Thymus (tissue), 11 donors: ENCODE results near the gene KATNB1. TPM values are rescaled to one million over a fixed set of nuclear protein-coding genes. Genes with fewer than 3 reads are reported as not detected.

Experiments
- DNase-seq, 9 donors: peaks; one replicate each; pipeline ENCODE4 v3.0.0-alpha.2; 2013; ENCODE audit warnings: low spot score in 9 of 9, low read depth in 6 of 9, missing footprints in 1 of 9
- H3K27ac ChIP-seq, 2 donors: one replicate each; pipeline ENCODE4 v1.5.1; 2013; ENCODE audit warnings: control low read depth in 1 of 2, low read depth in 1 of 2, low read length in 1 of 2, mild to moderate bottlenecking in 1 of 2, moderate library complexity in 1 of 2
- H3K27me3 ChIP-seq, 2 donors: one replicate each; pipeline ENCODE4 v1.5.1; 2013; ENCODE audit warnings: low read length in 1 of 2; ENCODE audit not compliant: control insufficient read depth in 2 of 2, insufficient read depth in 1 of 2
- H3K36me3 ChIP-seq, 2 donors: one replicate each; pipeline ENCODE4 v1.5.1; 2013; ENCODE audit warnings: low read length in 1 of 2, mild to moderate bottlenecking in 1 of 2, moderate library complexity in 1 of 2; ENCODE audit not compliant: control insufficient read depth in 2 of 2, insufficient read depth in 2 of 2
- H3K4me1 ChIP-seq, 2 donors: one replicate each; pipeline ENCODE4 v1.5.1; 2013; ENCODE audit warnings: low read length in 2 of 2; ENCODE audit not compliant: control insufficient read depth in 2 of 2, insufficient read depth in 2 of 2
- H3K4me3 ChIP-seq, 2 donors: one replicate each; pipeline ENCODE4 v1.5.1; 2013; ENCODE audit warnings: low read length in 2 of 2, control low read depth in 1 of 2, mild to moderate bottlenecking in 1 of 2
- H3K9me3 ChIP-seq, 2 donors: one replicate each; pipeline ENCODE4 v1.5.1; 2013; ENCODE audit warnings: low read length in 1 of 2, mild to moderate bottlenecking in 1 of 2; ENCODE audit not compliant: control insufficient read depth in 2 of 2, insufficient read depth in 1 of 2
- WGBS: extraction: QIAGEN DNeasy Blood & Tissue Kit; methylation state at CpG from one replicate; pipeline ENCODE4 v1.1.7; 2013; 5-methylcytosine and 5-hydroxymethylcytosine counted together
- polyA plus RNA-seq: library from polyadenylated mRNA; stranded (reverse); fragments of 200-250 nt; gene quantifications from one replicate; pipeline ENCODE4 v1.2.3, GENCODE V29; 2013
- total RNA-seq: library from RNA; stranded (reverse); fragments of 120-200 nt; gene quantifications from one replicate; pipeline ENCODE4 v1.2.4, GENCODE V29; 2013
- donor health status: healthy.

Gene KATNB1
- total and polyA plus RNA-seq, 2 donors, result 13.3 to 15.1 TPM

GRCh38 chr16:57766714-57767348 is 31.3 kb downstream of the KATNB1 start:
- Histone ChIP-seq H3K4me3 (no peak overlapping the region), H3K27me3 (no peaks in the 10 kb centered on the region), H3K9me3 (no peaks in the 10 kb centered on the region), H3K36me3 (no peaks in the 10 kb centered on the region), H3K27ac (no peak overlapping the region), H3K4me1 (no peaks in the 10 kb centered on the region)
- no peak for DNase-seq
- 96% methylated on average over 15 of the region's 15 CpGs for WGBS

DNA sequence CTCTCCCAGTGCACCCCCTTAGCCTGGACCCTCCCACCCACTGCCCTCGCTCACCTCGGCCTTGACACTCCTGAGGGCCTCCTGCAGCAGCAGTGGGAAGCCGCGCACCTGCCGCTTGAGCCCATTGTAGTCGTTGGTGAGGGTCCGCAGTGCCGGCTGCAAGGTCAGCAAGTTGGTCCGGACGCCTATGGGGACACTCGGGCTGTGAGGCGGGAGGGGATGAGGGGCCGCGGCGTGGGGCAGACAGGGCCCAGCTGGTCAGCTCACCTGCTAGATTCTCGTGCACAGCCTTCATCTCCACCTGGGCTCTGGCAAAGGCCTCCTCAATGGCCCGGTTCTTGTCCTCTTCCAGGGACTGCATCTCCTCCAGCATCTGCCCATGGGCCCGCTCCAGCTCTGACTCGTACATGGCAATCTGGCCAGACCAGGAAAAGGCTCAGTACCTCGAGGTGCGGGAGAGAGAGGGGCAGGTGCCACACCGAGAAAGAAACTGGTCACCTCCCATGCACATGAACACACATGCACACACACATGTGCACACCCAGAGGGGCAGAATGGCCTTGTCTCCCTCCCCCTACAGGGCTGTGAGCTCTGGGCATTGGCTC is 34.1 kb downstream of the KATNB1 start:
- no peaks in the 10 kb centered on the region for H3K9me3 ChIP-seq
- peaks cover 0 to 3% of the 10 kb centered on the region in 2 donors for H3K4me1 ChIP-seq
- 96% methylated on average over 22 of the region's 22 CpGs for WGBS
- no peaks in the 10 kb centered on the region for H3K27me3 ChIP-seq
- no peak for DNase-seq
- no peak overlapping the region for H3K27ac ChIP-seq
- no peak overlapping the region for H3K4me3 ChIP-seq
- H3K36me3 ChIP-seq, result no peaks in the 10 kb centered on the region

GRCh38 chr16:57770361-57770760 is 34.8 kb downstream of the KATNB1 start:
- H3K4me1 ChIP-seq, result peaks cover 0 to 3% of the 10 kb centered on the region in 2 donors
- no peak overlapping the region for H3K27ac ChIP-seq
- H3K27me3 ChIP-seq, result no peaks in the 10 kb centered on the region
- no peaks in the 10 kb centered on the region for H3K36me3 ChIP-seq
- no peaks in the 10 kb centered on the region for H3K9me3 ChIP-seq
- DNase-seq, result no peak
- H3K4me3 ChIP-seq, result no peak overlapping the region
- 98% methylated on average over 15 of the region's 15 CpGs for WGBS

DNA sequence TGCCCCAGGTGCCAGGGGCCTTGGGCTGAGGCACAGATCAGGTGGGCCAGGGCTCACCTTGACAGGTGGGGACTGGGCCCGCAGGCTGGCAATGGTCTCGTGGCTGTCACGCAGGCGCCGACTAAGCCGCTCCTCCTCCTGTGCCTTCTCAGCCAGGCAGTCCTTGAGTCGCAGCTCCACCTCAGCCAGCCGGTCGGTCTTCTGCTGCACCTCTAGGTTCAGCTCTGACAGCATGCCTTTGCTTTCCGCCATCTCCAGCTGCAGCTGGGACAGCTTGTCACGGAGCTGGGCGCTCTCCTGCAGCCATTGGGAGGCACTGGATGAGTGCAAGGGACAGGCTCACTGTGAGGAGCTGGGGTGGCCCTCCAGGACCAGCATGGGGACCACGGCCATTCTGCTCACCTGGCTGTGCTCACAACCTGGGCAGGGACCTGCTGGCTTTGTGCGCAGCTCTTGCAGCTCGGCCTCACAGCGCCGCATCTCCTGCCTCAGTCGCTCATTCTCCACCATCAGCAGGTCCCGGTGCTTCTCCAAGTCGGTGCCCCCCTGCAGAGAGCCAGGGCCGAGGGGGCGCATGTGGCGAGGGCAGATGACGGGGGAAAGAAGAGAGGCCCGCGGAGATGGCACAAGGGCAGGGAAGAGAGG is 35.7 kb downstream of the KATNB1 start:
- no peaks in the 10 kb centered on the region for H3K27me3 ChIP-seq
- H3K27ac ChIP-seq, result no peak overlapping the region
- no peak for DNase-seq
- 96% methylated on average over 26 of the region's 26 CpGs for WGBS
- no peak overlapping the region for H3K4me3 ChIP-seq
- no peaks in the 10 kb centered on the region for H3K36me3 ChIP-seq
- no peaks in the 10 kb centered on the region for H3K9me3 ChIP-seq
- H3K4me1 ChIP-seq, result peaks cover 0 to 12% of the 10 kb centered on the region in 2 donors

- WGBS, result 83% methylated on average over 11 of the region's 11 CpGs
- no peak overlapping the region for H3K27ac ChIP-seq
- no peak for DNase-seq
- no peaks in the 10 kb centered on the region for H3K36me3 ChIP-seq
- no peak overlapping the region for H3K4me3 ChIP-seq
- H3K27me3 ChIP-seq, result no peaks in the 10 kb centered on the region
- peaks cover 0 to 13% of the 10 kb centered on the region in 2 donors for H3K4me1 ChIP-seq
- no peaks in the 10 kb centered on the region for H3K9me3 ChIP-seq
These were observed 37.4 kb downstream of the KATNB1 start for GRCh38 chr16:57773019-57773418.

DNA sequence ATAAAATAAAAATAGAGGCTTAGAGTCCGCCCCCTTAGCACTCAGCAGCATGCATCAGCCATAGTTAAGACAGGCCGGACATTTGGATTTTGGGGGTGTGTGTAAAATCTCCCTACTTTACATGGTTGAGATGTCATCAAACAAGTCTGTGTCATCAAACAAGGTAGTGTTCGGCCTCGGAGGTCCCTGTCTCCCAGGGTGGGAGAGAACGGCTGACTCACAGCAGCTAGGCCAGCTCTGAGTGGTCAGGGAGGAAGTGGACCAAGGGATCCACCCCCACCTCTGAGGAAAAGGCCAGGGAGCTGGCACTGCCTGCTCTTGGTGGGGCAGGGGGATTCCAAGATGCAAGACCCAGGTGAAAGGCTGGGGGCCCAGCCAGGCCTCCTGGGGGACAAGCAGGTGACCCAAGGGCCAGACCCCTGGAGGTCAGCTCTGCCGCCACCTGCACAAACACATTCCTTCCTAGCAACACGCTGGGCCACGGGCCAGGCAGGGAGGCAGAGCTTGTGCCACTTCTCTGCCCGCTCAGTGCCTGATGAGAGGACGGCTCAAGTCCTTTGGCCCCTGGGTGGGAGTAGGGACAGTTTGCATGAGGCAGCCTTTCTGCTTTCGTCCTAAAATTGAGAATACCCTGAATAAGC is 38.2 kb downstream of the KATNB1 start:
- peaks cover 0 to 13% of the 10 kb centered on the region in 2 donors for H3K4me1 ChIP-seq
- no peaks in the 10 kb centered on the region for H3K9me3 ChIP-seq
- DNase-seq, result no peak
- no peaks in the 10 kb centered on the region for H3K36me3 ChIP-seq
- 96% methylated on average over 11 of the region's 11 CpGs for WGBS
- no peak overlapping the region for H3K4me3 ChIP-seq
- H3K27me3 ChIP-seq, result no peaks in the 10 kb centered on the region
- H3K27ac ChIP-seq, result no peak overlapping the region

GRCh38 chr16:57774705-57775285 is 39.2 kb downstream of the KATNB1 start:
- WGBS, result 95% methylated on average over 12 of the region's 12 CpGs
- Histone ChIP-seq H3K36me3 (no peaks in the 10 kb centered on the region), H3K27ac (no peak overlapping the region), H3K27me3 (no peaks in the 10 kb centered on the region), H3K4me3 (no peak overlapping the region), H3K9me3 (no peaks in the 10 kb centered on the region), H3K4me1 (peaks cover 0 to 13% of the 10 kb centered on the region in 2 donors)
- no peak for DNase-seq

DNA sequence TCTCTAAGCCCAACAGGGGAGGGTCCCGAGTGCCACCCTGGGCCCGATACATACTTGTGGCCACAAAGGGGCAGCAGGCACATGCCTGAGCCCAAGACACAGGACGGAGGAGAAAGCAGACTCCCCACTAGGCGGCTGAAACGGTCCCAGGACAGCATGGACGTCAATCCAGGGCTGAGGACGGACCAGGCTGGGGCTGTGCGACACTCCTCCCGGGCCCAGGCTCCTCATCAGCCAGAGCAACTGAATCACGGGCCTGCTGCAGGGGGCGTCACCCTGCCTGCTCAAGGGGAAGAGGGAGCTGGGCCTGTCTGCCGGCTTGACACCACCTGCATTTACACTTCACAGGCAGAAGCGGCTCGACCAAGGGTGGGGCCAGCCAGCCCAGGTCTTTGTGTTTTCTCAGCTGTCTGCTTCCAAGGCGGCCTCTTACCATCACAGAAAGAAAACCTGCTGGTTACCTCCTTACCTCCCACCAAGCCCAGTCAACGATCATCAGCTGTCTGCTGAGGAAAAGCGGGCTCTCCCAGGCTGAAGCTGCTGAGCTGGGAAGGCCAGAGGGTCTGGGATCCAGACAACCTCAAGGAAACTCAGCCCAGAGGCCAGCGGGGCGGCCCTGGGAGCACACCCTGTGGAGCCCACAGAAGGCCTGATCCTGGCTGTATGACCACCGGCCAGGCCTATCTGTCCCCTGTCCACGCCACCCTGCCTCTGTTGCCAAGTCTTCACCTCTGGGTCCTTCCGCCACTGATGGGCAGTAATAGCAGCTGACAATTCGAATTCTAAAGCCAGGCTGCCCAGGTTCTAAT is 40.3 kb downstream of the KATNB1 start:
- Histone ChIP-seq H3K27ac (no peak overlapping the region), H3K9me3 (no peaks in the 10 kb centered on the region), H3K4me1 (peaks cover 0 to 13% of the 10 kb centered on the region in 2 donors), H3K36me3 (no peaks in the 10 kb centered on the region), H3K4me3 (no peak overlapping the region), H3K27me3 (no peaks in the 10 kb centered on the region)
- WGBS, result 89% methylated on average over 23 of the region's 23 CpGs
- peak in 1 of 9 donors; percentile 37 for DNase-seq
